ENCODE measurements around the gene LTB. TPM values are rescaled to one million over a fixed set of nuclear protein-coding genes. Genes with fewer than 3 reads are reported as not detected.

LTB gene
- total RNA-seq, 1 experiment from 2014 or later, result not detected

DNA sequence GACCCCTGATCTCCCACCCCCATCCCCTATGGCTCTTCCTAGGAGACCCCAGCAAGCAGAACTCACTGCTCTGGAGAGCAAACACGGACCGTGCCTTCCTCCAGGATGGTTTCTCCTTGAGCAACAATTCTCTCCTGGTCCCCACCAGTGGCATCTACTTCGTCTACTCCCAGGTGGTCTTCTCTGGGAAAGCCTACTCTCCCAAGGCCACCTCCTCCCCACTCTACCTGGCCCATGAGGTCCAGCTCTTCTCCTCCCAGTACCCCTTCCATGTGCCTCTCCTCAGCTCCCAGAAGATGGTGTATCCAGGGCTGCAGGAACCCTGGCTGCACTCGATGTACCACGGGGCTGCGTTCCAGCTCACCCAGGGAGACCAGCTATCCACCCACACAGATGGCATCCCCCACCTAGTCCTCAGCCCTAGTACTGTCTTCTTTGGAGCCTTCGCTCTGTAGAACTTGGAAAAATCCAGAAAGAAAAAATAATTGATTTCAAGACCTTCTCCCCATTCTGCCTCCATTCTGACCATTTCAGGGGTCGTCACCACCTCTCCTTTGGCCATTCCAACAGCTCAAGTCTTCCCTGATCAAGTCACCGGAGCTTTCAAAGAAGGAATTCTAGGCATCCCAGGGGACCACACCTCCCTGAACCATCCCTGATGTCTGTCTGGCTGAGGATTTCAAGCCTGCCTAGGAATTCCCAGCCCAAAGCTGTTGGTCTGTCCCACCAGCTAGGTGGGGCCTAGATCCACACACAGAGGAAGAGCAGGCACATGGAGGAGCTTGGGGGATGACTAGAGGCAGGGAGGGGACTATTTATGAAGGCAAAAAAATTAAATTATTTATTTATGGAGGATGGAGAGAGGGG, 8.8 kb downstream of the LTB start:
- no peak overlapping the region for H2BK5ac ChIP-seq (ENCODE audit: insufficient read length, low read length)
- H3K4me2 ChIP-seq (ENCODE audit: insufficient read depth, insufficient read length, low read length), result no peak overlapping the region
- no peaks in the 10 kb centered on the region for H3K79me2 ChIP-seq (ENCODE audit: insufficient read depth, low read length)
- no peak overlapping the region; a peak in 1 of 5 replicates for H3K4me3 Mint-ChIP-seq
- H3K9me3 ChIP-seq (ENCODE audit: control insufficient read depth, low read depth, low read length), result no peaks in the 10 kb centered on the region
- no peaks in the 10 kb centered on the region for H3K79me1 ChIP-seq (ENCODE audit: insufficient read depth, low read depth, low read length, poor library complexity, severe bottlenecking)
- H3K27me3 ChIP-seq (ENCODE audit: insufficient read depth, low read length), result no peaks in the 10 kb centered on the region
- no peak overlapping the region for H3T11ph ChIP-seq (ENCODE audit: low read length)
- no peak overlapping the region for H3K9ac ChIP-seq (ENCODE audit: extremely low read depth, insufficient read length, low read length)
- H3K4me1 ChIP-seq (ENCODE audit: insufficient read depth, low read length), result no peaks in the 10 kb centered on the region
- no peak overlapping the region for H2BK12ac ChIP-seq (ENCODE audit: insufficient read length, low read depth, low read length)
- DNase-seq, result no peak
- H3K18ac ChIP-seq (ENCODE audit: insufficient read length, low read depth, low read length), result no peak overlapping the region
- TF ChIP-seq, protein P1, sequence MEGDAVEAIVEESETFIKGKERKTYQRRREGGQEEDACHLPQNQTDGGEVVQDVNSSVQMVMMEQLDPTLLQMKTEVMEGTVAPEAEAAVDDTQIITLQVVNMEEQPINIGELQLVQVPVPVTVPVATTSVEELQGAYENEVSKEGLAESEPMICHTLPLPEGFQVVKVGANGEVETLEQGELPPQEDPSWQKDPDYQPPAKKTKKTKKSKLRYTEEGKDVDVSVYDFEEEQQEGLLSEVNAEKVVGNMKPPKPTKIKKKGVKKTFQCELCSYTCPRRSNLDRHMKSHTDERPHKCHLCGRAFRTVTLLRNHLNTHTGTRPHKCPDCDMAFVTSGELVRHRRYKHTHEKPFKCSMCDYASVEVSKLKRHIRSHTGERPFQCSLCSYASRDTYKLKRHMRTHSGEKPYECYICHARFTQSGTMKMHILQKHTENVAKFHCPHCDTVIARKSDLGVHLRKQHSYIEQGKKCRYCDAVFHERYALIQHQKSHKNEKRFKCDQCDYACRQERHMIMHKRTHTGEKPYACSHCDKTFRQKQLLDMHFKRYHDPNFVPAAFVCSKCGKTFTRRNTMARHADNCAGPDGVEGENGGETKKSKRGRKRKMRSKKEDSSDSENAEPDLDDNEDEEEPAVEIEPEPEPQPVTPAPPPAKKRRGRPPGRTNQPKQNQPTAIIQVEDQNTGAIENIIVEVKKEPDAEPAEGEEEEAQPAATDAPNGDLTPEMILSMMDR (conservative IDR thresholded peaks at IDR 0.05), result no peak
- H2BK120ac ChIP-seq (ENCODE audit: low read depth, low read length, poor library complexity, severe bottlenecking), result no peak overlapping the region
- peaks cover 11 to 20% of the 10 kb centered on the region in 2 experiments for H3K4me1 Mint-ChIP-seq
- H3K23ac ChIP-seq (ENCODE audit: insufficient read length, low read depth, low read length), result no peak overlapping the region
- H2BK20ac ChIP-seq (ENCODE audit: low read depth, low read length, poor library complexity, severe bottlenecking), result no peak overlapping the region
- peaks cover 3% of the 10 kb centered on the region for H3K23me2 ChIP-seq (ENCODE audit: insufficient read length, low read depth, low read length, poor library complexity, severe bottlenecking)
- H3K56ac ChIP-seq (ENCODE audit: insufficient read length, low read depth, low read length), result no peak overlapping the region
- no peaks in the 10 kb centered on the region for H4K20me1 ChIP-seq (ENCODE audit: control insufficient read depth, insufficient read depth, insufficient read length)
- no peak overlapping the region for H4K8ac ChIP-seq (replicated peaks; ENCODE audit: insufficient read length, low read depth, low read length)
- H3K4ac ChIP-seq (ENCODE audit: low read depth, low read length), result no peak overlapping the region
- H3K9me3 Mint-ChIP-seq, result no peaks in the 10 kb centered on the region; a peak in 1 of 5 replicates
- no peaks in the 10 kb centered on the region for H3K36me3 Mint-ChIP-seq (ENCODE audit: insufficient read depth in 1 of 3, low read depth in 3 of 3)
- no peak overlapping the region for H2BK15ac ChIP-seq (ENCODE audit: low read depth, low read length)
- no CpG with 5 or more reads among the region's 9 CpGs for WGBS (ENCODE audit: extremely low coverage, insufficient read length, low lambda C conversion rate)
- no peak overlapping the region for H3K27ac Mint-ChIP-seq
- peaks cover 22% of the 10 kb centered on the region for H3K27me3 Mint-ChIP-seq (ENCODE audit: low read depth)
- H4K5ac ChIP-seq (ENCODE audit: insufficient read length, low read depth, low read length), result no peak overlapping the region
- no peak overlapping the region for H3K27ac ChIP-seq (ENCODE audit: insufficient read length, low read depth, low read length)
- no peak overlapping the region for H2AFZ ChIP-seq (ENCODE audit: low read length)
- H3K14ac ChIP-seq (ENCODE audit: insufficient read depth, low read length), result no peak overlapping the region
- no peak overlapping the region for H4K91ac ChIP-seq (ENCODE audit: insufficient read length, low read depth, low read length)
- H2AK5ac ChIP-seq (ENCODE audit: insufficient read length, low read length), result no peak overlapping the region
